ENCODE results near the gene CKMT2. TPM values are rescaled to one million over a fixed set of nuclear protein-coding genes. Genes with fewer than 3 reads are reported as not detected.

CKMT2 gene
- total RNA-seq, 2 experiments from 2014 or later: not detected

- Mint-ChIP-seq H3K4me3 (no peak overlapping the region), H3K4me1 (ENCODE audit: low read depth) (no peaks in the 10 kb centered on the region), H3K27me3 (no peaks in the 10 kb centered on the region), H3K36me3 (ENCODE audit: low read depth) (no peaks in the 10 kb centered on the region), H3K27ac (no peak overlapping the region), H3K9me3 (no peaks in the 10 kb centered on the region)
- ChIA-PET POLR2A (interaction anchor here (1.2 to 1.7 kb wide), 2 partner anchors 8 to 57 kb away, joined by 3 to 4 read pairs; partner anchors contain the start of gene ZCCHC9), CTCF (no interaction called here)
- DNase-seq: no peak
- no peak for ATAC-seq
- intact Hi-C loops (cut with micrococcal nuclease): no loop called here
- no peak for TF ChIP-seq CTCF (IDR thresholded peaks at IDR 0.05)
Observed at GRCh38 chr5:81244451-81244850, 11.3 kb downstream of the CKMT2 start.

GRCh38 chr5:81245871-81246235, 12.7 kb downstream of the CKMT2 start:
- H3K27ac Mint-ChIP-seq: no peak overlapping the region
- CTCF ChIA-PET: no interaction called here
- H3K9me3 Mint-ChIP-seq: no peaks in the 10 kb centered on the region
- ATAC-seq: no peak
- no peaks in the 10 kb centered on the region for H3K27me3 Mint-ChIP-seq
- no peaks in the 10 kb centered on the region for H3K36me3 Mint-ChIP-seq (ENCODE audit: low read depth)
- POLR2A ChIA-PET: no interaction called here
- intact Hi-C loops (cut with micrococcal nuclease): no loop called here
- DNase-seq: no peak
- H3K4me3 Mint-ChIP-seq: no peak overlapping the region
- TF ChIP-seq CTCF (IDR thresholded peaks at IDR 0.05): no peak
- no peaks in the 10 kb centered on the region for H3K4me1 Mint-ChIP-seq (ENCODE audit: low read depth)

GRCh38 chr5:81246697-81247096, 13.6 kb downstream of the CKMT2 start:
- no peak for TF ChIP-seq CTCF (IDR thresholded peaks at IDR 0.05)
- ATAC-seq (no peak), DNase-seq (no peak)
- H3K27me3 Mint-ChIP-seq: no peaks in the 10 kb centered on the region
- intact Hi-C loops (cut with micrococcal nuclease): no loop called here
- no peaks in the 10 kb centered on the region for H3K9me3 Mint-ChIP-seq
- no peak overlapping the region for H3K4me3 Mint-ChIP-seq
- POLR2A ChIA-PET: no interaction called here
- no peak overlapping the region for H3K27ac Mint-ChIP-seq
- no peaks in the 10 kb centered on the region for H3K36me3 Mint-ChIP-seq (ENCODE audit: low read depth)
- CTCF ChIA-PET: no interaction called here
- H3K4me1 Mint-ChIP-seq (ENCODE audit: low read depth): no peaks in the 10 kb centered on the region

- no peak for TF ChIP-seq CTCF (IDR thresholded peaks at IDR 0.05)
- no peaks in the 10 kb centered on the region for H3K4me1 Mint-ChIP-seq (ENCODE audit: low read depth)
- H3K27ac Mint-ChIP-seq: no peak overlapping the region
- intact Hi-C loops (cut with micrococcal nuclease): no loop called here
- no peaks in the 10 kb centered on the region for H3K9me3 Mint-ChIP-seq
- H3K36me3 Mint-ChIP-seq (ENCODE audit: low read depth): no peaks in the 10 kb centered on the region
- ATAC-seq (no peak), DNase-seq (no peak)
- ChIA-PET POLR2A (no interaction called here), CTCF (interaction anchor here (0.8 kb wide), 1 partner anchor 52 kb away, joined by 3 read pairs; no protein-coding TSS in a partner anchor)
- no peaks in the 10 kb centered on the region for H3K27me3 Mint-ChIP-seq
- H3K4me3 Mint-ChIP-seq: no peak overlapping the region
Observed at GRCh38 chr5:81247441-81247972, 14.4 kb downstream of the CKMT2 start.

GRCh38 chr5:81249240-81249639, 16.1 kb downstream of the CKMT2 start:
- no peak overlapping the region for H3K27ac Mint-ChIP-seq
- no peaks in the 10 kb centered on the region for H3K4me1 Mint-ChIP-seq (ENCODE audit: low read depth)
- intact Hi-C loops (cut with micrococcal nuclease): no loop called here
- H3K36me3 Mint-ChIP-seq (ENCODE audit: low read depth): no peaks in the 10 kb centered on the region
- POLR2A ChIA-PET: interaction anchor here (1.7 kb wide), 1 partner anchor 10 kb away, joined by 6 read pairs; no protein-coding TSS in a partner anchor
- no peaks in the 10 kb centered on the region for H3K9me3 Mint-ChIP-seq
- no peak for TF ChIP-seq CTCF (IDR thresholded peaks at IDR 0.05)
- ATAC-seq: no peak
- CTCF ChIA-PET: no interaction called here
- no peak overlapping the region for H3K4me3 Mint-ChIP-seq
- no peaks in the 10 kb centered on the region for H3K27me3 Mint-ChIP-seq
- no peak for DNase-seq
